ENCODE measurements around the gene EFHD2.

The EFHD2 gene

DNA sequence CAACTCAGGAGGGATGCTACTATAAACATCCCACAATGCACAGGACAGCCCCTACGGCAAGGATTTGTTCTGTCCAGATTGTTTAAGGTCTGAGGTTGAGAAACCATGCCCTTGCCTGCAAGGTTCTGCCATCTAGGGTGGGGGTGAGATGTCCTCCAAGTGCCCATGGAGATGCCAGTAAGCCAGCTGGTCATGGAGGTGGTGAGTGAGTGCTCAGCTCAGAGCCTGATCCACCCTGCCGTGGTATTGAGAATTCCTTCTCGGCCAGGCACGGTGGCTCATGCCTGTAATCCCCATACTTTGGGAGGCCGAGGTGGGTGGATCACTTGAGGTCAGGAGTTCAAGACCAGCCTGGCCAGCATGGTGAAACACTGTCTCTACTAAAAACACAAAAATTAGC lies 15.3 kb downstream of the EFHD2 start:
- Histone ChIP-seq H4K20me1 (ENCODE audit: low read depth, low read length) (no peaks in the 10 kb centered on the region; the same call in 1 of the 2 replicates), H3F3A (ENCODE audit: insufficient read depth) (no peaks in the 10 kb centered on the region), H3K79me2 (ENCODE audit: insufficient read depth, low read length) (peaks cover 9% of the 10 kb centered on the region; the same call in 1 of the 2 replicates), H3K4me3 (ENCODE audit: insufficient read depth, low read length, poor library complexity, severe bottlenecking) (no peak overlapping the region), H3K9me3 (ENCODE audit: insufficient read depth, low read length) (no peaks in the 10 kb centered on the region), H3K27me3 (ENCODE audit: low read length) (no peaks in the 10 kb centered on the region), H3K27ac (ENCODE audit: low read depth, low read length) (no peak overlapping the region), H3K9ac (ENCODE audit: low read length) (no peak overlapping the region), H3K4me2 (ENCODE audit: low read depth, low read length, poor library complexity, severe bottlenecking) (no peak overlapping the region), H2AFZ (ENCODE audit: low read depth, low read length, severe bottlenecking) (no peak overlapping the region), H3K36me3 (ENCODE audit: low read length) (no peaks in the 10 kb centered on the region), H3K9me2 (replicated peaks; ENCODE audit: insufficient read depth, low read length) (no peaks in the 10 kb centered on the region)
- no peak for TF ChIP-seq EZH2phosphoT487 (conservative IDR thresholded peaks at IDR 0.05; ENCODE audit: low read length)

DNA sequence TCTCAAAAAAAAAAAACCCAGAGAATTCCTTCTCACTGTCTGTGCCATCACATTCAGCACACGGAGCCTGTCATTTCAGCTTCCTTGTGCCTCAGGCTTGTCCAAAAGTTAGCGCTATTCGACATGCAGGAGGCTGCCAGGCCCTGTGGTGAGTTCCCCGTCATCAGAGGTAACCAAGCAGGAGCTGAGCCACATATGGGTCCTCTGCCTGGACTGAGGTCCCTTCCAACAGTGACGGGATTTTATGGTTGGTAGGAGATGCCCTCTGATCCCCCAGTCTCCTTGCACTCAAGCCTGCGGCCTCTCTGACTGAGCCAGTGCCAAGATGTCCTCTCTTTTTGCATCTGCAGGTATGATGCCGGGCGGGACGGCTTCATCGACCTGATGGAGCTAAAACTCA lies 15.8 kb downstream of the EFHD2 start:
- TF ChIP-seq, protein P1, sequence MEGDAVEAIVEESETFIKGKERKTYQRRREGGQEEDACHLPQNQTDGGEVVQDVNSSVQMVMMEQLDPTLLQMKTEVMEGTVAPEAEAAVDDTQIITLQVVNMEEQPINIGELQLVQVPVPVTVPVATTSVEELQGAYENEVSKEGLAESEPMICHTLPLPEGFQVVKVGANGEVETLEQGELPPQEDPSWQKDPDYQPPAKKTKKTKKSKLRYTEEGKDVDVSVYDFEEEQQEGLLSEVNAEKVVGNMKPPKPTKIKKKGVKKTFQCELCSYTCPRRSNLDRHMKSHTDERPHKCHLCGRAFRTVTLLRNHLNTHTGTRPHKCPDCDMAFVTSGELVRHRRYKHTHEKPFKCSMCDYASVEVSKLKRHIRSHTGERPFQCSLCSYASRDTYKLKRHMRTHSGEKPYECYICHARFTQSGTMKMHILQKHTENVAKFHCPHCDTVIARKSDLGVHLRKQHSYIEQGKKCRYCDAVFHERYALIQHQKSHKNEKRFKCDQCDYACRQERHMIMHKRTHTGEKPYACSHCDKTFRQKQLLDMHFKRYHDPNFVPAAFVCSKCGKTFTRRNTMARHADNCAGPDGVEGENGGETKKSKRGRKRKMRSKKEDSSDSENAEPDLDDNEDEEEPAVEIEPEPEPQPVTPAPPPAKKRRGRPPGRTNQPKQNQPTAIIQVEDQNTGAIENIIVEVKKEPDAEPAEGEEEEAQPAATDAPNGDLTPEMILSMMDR (IDR thresholded peaks at IDR 0.05; ENCODE audit: insufficient read depth, low read length, poor library complexity, severe bottlenecking), result no peak
- no peak for TF ChIP-seq EZH2phosphoT487 (conservative IDR thresholded peaks at IDR 0.05; ENCODE audit: low read length)
- Histone ChIP-seq H2AFZ (ENCODE audit: low read depth, low read length, severe bottlenecking) (no peak overlapping the region), H3K9me2 (replicated peaks; ENCODE audit: insufficient read depth, low read length) (no peaks in the 10 kb centered on the region), H3K4me2 (ENCODE audit: low read depth, low read length, poor library complexity, severe bottlenecking) (no peak overlapping the region), H3K4me3 (ENCODE audit: insufficient read depth, low read length, poor library complexity, severe bottlenecking) (no peak overlapping the region), H3K36me3 (ENCODE audit: low read length) (no peaks in the 10 kb centered on the region), H4K20me1 (ENCODE audit: low read depth, low read length) (no peaks in the 10 kb centered on the region), H3K27ac (ENCODE audit: low read depth, low read length) (no peak overlapping the region), H3K9me3 (ENCODE audit: insufficient read depth, low read length) (no peaks in the 10 kb centered on the region), H3F3A (ENCODE audit: insufficient read depth) (no peaks in the 10 kb centered on the region), H3K9ac (ENCODE audit: low read length) (no peak overlapping the region), H3K79me2 (ENCODE audit: insufficient read depth, low read length) (0 out of 2 replicates have a peak, but pooled peaks cover 8% of the 10 kb centered on the region), H3K27me3 (ENCODE audit: low read length) (no peaks in the 10 kb centered on the region)

DNA sequence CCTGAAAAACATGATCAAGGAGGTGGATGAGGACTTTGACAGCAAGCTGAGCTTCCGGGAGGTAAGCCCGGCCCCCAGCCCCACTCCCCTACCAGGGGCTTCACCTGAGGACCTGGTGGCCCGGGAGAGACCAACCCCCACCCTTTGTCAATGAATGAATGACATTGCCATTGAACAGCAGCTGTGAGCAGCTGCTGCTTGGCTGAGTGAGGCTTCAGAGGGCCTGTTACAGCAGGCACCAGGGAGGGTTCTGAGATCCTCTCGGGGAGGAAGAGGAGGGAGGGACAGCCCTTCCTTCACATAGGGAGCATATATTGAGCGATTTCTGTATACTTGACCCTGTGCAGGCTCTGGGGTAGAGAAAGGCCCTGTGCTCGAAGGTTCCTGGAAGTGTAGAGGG lies 16.3 kb downstream of the EFHD2 start:
- 0 out of 2 replicates have a peak, but pooled peaks cover 8% of the 10 kb centered on the region for H3K79me2 ChIP-seq (ENCODE audit: insufficient read depth, low read length)
- no peaks in the 10 kb centered on the region for H3F3A ChIP-seq (ENCODE audit: insufficient read depth)
- H3K36me3 ChIP-seq (ENCODE audit: low read length), result no peaks in the 10 kb centered on the region
- H3K9ac ChIP-seq (ENCODE audit: low read length), result no peak overlapping the region
- no peak overlapping the region for H3K4me3 ChIP-seq (ENCODE audit: insufficient read depth, low read length, poor library complexity, severe bottlenecking)
- TF ChIP-seq EZH2phosphoT487 (conservative IDR thresholded peaks at IDR 0.05; ENCODE audit: low read length), result no peak
- TF ChIP-seq, protein P1 (IDR thresholded peaks at IDR 0.05; ENCODE audit: insufficient read depth, low read length, poor library complexity, severe bottlenecking), result no peak
- H4K20me1 ChIP-seq (ENCODE audit: low read depth, low read length), result no peaks in the 10 kb centered on the region
- H3K9me2 ChIP-seq (replicated peaks; ENCODE audit: insufficient read depth, low read length), result no peaks in the 10 kb centered on the region
- no peak overlapping the region for H3K27ac ChIP-seq (ENCODE audit: low read depth, low read length)
- H3K9me3 ChIP-seq (ENCODE audit: insufficient read depth, low read length), result no peaks in the 10 kb centered on the region
- no peak overlapping the region for H2AFZ ChIP-seq (ENCODE audit: low read depth, low read length, severe bottlenecking)
- no peaks in the 10 kb centered on the region for H3K27me3 ChIP-seq (ENCODE audit: low read length)
- no peak overlapping the region for H3K4me2 ChIP-seq (ENCODE audit: low read depth, low read length, poor library complexity, severe bottlenecking)

DNA sequence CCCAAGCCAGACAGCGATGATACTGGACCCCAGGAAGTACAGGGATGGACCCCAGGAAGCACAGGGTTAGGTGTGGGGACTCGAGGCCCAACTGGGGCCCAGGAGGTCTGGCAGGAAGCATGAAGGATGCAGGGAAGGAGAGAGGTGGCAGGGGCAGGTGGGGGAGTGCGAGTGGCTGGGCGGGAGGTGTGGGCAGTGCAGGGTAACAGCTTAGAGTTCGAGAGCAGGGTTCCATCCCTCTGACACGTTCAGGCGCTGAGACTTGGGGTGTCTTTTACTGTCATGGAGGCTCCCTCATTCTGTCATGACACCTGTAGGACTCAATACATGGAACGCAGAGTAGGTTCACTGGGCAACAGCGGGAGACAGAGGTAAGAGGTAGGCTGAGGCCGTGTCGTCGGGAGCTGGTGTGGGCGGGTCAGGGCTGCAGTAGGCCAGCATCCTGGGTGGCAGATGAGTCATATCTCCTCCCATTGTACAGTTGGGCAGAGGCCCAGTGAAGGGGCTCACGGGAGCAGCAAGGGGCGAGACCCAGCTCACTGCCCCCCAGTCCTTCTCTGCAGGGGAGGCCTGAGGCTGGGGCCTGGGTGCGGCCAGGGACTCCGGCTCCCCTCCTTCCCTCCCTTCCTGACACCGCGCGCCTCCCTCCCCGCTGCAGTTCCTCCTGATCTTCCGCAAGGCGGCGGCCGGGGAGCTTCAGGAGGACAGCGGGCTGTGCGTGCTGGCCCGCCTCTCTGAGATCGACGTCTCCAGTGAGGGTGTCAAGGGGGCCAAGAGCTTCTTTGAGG lies 17.0 kb downstream of the EFHD2 start:
- Histone ChIP-seq H2AFZ (ENCODE audit: low read depth, low read length, severe bottlenecking) (no peak overlapping the region), H3K9ac (ENCODE audit: low read length) (no peak overlapping the region), H3K9me2 (replicated peaks; ENCODE audit: insufficient read depth, low read length) (no peaks in the 10 kb centered on the region), H3K4me3 (ENCODE audit: insufficient read depth, low read length, poor library complexity, severe bottlenecking) (no peak overlapping the region), H3K36me3 (ENCODE audit: low read length) (no peaks in the 10 kb centered on the region), H3K4me2 (ENCODE audit: low read depth, low read length, poor library complexity, severe bottlenecking) (no peak overlapping the region), H3K27me3 (ENCODE audit: low read length) (no peaks in the 10 kb centered on the region), H3K9me3 (ENCODE audit: insufficient read depth, low read length) (no peaks in the 10 kb centered on the region), H4K20me1 (ENCODE audit: low read depth, low read length) (no peaks in the 10 kb centered on the region), H3F3A (ENCODE audit: insufficient read depth) (no peaks in the 10 kb centered on the region), H3K27ac (ENCODE audit: low read depth, low read length) (no peak overlapping the region), H3K79me2 (ENCODE audit: insufficient read depth, low read length) (0 out of 2 replicates have a peak, but pooled peaks cover 8% of the 10 kb centered on the region)
- TF ChIP-seq, protein P1 (IDR thresholded peaks at IDR 0.05; ENCODE audit: insufficient read depth, low read length, poor library complexity, severe bottlenecking), result no peak
- no peak for TF ChIP-seq EZH2phosphoT487 (conservative IDR thresholded peaks at IDR 0.05; ENCODE audit: low read length)
